ENCODE data around the gene C20orf144.

DNA sequence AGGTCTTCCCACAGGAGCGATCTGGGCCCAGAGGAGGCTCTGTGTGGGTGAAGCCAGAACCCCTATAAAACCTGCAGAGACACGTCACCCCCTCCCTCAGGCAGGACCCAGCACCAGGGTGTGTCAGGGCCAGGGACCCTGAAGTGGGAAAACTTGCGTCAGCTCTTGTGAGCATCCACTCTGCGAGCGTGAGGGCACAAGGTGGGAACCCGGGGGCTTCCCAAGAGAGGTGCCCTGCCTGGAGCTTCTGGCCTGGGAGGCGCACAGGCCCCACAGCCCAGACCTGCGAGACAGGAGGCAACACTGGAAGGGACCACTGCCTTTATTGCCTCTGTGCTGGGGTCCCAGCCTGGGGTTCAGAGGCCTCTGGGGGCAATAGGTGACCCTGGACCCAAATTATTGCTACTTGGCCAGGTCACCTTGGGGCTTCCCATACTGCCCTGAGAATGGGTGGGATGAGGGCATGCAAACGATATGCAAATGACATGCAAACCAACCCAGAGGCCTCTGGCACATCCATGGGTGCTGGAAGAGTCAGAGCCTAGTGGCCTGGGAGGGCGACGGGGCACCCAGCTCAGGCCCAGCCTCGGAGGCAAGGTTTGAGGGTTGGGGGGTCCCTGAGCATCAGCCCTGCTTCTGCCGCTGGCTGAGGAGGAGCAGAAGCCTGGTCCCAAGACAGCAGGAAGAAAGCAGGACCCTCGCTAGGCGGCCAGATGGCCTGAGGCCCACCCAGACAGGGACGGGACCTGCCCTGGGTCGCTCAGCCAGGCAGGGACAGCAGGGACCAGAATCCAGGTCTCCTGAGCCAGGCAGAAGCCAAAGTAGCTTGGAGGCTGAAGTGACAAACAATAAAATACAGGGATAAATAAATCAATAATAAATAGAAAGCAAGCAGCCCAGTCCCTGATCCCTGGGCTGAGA is 5.1 kb upstream of the C20orf144 start:
- TF ChIP-seq, protein P1, sequence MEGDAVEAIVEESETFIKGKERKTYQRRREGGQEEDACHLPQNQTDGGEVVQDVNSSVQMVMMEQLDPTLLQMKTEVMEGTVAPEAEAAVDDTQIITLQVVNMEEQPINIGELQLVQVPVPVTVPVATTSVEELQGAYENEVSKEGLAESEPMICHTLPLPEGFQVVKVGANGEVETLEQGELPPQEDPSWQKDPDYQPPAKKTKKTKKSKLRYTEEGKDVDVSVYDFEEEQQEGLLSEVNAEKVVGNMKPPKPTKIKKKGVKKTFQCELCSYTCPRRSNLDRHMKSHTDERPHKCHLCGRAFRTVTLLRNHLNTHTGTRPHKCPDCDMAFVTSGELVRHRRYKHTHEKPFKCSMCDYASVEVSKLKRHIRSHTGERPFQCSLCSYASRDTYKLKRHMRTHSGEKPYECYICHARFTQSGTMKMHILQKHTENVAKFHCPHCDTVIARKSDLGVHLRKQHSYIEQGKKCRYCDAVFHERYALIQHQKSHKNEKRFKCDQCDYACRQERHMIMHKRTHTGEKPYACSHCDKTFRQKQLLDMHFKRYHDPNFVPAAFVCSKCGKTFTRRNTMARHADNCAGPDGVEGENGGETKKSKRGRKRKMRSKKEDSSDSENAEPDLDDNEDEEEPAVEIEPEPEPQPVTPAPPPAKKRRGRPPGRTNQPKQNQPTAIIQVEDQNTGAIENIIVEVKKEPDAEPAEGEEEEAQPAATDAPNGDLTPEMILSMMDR (IDR thresholded peaks at IDR 0.05) = no peak
- TF ChIP-seq POLR2A (IDR thresholded peaks at IDR 0.05) = no peak
